LNCAP (cell line): ENCODE results near the gene MSI2.

Source experiments
- TF ChIP-seq, protein P1 (sequence below): fragments of 450-650 bp; IDR thresholded peaks from 2 replicates; pipeline ENCODE4 v1.5.1; 2017; ENCODE audit warnings: mild to moderate bottlenecking

MSI2 gene

DNA sequence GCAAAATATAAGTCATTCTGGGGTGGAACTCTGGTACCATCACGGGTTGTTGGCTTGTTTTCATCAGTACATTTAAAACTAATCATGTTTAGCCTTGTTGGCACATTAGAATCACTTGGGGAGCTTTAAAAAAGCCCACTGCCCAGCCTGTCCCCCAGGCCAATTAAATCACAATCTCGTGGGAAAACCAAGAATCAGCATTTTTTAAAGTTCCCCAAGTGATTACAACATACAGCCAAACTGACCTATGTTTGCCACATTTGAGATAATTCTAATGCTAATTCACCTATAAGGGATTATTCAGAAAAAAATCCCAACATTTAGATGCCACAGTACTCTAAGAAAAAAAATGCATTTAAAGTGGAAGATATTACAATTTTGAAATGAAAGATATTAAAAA, 8.4 kb upstream of the MSI2 start:
- TF ChIP-seq, protein P1, sequence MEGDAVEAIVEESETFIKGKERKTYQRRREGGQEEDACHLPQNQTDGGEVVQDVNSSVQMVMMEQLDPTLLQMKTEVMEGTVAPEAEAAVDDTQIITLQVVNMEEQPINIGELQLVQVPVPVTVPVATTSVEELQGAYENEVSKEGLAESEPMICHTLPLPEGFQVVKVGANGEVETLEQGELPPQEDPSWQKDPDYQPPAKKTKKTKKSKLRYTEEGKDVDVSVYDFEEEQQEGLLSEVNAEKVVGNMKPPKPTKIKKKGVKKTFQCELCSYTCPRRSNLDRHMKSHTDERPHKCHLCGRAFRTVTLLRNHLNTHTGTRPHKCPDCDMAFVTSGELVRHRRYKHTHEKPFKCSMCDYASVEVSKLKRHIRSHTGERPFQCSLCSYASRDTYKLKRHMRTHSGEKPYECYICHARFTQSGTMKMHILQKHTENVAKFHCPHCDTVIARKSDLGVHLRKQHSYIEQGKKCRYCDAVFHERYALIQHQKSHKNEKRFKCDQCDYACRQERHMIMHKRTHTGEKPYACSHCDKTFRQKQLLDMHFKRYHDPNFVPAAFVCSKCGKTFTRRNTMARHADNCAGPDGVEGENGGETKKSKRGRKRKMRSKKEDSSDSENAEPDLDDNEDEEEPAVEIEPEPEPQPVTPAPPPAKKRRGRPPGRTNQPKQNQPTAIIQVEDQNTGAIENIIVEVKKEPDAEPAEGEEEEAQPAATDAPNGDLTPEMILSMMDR, result no peak

DNA sequence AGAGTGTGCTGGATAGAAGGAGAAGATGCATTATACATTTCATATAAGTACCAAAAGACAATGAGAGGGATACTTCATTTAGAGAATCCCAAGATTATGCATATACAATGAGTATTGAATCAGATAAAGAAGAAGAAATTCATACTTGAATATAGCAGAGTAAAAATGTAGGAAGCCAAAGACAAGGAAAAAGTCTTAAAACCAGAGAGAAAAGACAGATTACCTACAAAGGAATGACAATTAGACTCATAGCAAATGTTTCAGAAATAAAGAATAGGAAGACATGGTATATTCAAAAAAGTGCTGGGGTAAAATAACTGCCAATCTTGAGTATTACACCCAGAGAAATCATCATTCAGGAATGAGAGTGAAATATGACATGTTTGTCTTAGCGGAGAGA, 6.8 kb upstream of the MSI2 start:
- TF ChIP-seq, protein P1, result no peak

DNA sequence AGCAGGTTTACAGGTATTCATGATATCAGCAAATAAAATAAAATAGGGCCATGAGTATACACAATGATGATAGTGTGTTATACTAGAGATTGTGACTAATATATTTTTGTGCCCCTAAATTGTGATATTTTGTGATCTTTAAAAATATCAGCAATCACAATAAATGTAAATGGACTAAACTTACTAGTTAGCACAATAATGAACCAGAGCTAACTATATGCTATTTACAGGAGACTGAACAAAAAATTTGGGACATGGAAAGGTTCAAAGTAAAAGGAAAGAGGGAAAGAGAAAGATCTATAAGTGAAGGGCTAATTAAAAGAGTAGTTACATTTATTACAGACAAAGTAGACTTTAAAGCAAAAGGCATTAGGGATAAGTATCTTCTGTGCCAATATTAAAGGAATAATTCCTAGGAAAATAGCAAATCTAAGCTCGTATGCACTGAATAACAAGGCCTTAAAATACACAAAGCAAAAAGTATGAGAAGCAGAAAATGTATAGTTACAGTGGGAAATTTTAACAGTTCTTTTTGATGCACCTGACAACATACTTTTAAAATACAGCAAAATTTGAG, 5.0 kb upstream of the MSI2 start:
- TF ChIP-seq, protein P1, result no peak

DNA sequence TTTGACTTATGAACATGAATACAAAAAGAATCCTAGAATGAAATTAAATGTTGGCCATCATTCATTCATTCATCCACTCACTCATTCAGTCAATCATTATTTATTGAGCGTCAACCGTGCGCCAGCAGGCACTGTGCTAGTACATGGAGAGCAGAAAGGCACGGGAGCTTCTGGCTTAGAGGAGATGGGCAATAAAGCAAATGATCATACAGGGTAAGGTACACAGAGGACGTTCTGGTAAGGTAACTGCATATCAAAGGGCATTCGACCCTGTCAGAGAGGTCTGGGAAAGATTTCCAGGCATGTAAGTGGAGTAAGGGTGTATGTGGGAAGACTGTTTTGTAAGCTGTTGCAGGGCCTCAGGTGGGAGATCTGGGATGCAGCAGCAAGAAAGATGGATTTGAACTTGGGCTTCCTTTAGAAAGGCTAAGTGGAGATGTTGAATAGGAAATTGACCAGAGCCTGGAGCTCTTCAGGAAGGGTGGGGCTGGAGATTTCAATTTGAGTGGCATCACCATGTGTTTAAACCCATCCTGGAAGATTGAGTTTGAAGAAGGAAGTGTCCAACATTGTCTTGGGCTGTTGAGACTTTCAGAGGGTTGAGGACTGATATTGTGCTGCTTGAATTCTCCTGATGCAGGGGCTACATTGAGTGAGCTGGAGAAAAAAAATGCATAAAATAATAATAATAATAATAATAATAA, 2.8 kb upstream of the MSI2 start:
- TF ChIP-seq, protein P1, result no peak

DNA sequence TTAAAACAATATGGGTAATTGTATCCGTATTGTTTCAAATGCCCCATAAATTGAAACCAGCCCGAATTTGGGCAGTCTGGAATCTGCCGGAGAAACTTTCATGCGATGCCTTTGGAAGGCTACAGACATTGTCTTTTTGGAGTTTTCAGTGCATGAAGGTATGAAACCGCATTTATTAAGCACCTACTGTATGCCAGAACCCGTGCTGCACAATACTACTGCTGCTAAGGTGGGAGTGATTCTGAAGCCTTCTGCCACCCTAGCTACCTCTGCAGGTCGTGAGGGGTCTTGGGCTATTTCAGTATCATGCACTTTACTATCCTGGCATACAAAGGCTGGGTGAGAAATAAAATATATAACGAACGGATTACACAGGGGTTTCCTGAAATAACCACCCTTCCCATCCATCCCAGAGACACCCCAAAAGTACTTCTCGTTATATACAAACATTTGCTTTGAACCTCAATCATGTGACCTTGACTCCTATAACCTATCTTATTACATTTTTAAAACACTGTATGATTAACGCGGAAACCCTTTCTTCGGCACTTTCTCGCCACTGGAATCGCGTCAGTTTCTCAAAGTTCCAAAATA, 1.0 kb upstream of the MSI2 start:
- TF ChIP-seq, protein P1, result no peak

DNA sequence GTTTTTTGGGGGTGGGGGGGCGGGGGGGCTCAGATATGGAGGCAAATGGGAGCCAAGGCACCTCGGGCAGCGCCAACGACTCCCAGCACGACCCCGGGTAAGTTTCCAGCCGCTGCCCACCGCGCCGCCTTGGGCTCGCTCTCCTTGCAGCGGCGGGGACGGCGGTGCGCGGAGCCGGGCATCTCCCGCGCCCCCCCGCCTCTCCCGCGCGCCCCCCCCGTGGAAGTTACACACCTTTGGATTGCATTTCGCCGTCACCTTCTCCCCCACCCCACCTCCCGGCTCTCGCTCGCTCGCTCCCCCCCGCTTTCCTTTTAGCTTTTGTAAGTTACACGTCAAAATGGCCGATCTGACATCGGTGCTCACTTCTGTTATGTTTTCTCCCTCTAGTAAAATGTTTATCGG, 387 bp downstream of the MSI2 start:
- TF ChIP-seq, protein P1, result no peak

DNA sequence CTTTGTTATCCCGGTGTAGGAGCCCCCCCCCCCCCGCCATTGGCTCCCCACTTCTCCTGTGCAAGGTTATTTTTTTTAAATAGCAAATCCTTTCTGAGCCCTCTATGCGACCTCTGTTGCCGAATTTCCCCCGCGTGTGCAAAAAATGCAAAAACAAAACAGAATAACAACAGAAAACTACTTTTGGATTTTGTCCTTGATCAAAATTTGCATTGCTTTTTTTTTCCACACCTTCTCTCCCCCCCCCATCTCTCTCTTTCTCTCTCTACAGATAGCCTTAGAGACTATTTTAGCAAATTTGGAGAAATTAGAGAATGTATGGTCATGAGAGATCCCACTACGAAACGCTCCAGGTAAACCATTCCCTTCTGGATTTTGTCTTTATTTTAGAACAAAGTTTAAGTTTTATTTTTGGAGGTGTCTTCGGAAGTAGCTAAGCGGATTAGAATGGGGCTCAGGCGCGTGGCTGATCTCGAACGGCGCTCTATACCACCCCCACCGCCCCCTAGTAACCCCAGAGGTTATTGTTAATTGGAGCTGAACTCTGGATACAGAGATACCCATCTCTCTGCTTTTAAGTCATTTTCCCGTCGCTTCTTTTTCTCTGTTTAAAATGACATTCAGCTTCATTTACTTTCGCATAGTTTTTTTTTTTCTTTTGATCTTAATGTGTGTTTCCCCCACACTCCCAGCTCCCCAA, 1.0 kb downstream of the MSI2 start:
- TF ChIP-seq, protein P1, result no peak
